Stimulated activated CD4-positive, alpha-beta T cell treated with anti-CD3 and anti-CD28 coated beads, Interleukin-15, amount 100 ng/mL, for 24 hours (primary cell): ENCODE data around the gene SLC25A13.

Source experiments
- DNase-seq: peaks from one replicate; pipeline ENCODE4 v3.0.0-alpha.2; 2020

The SLC25A13 gene

DNA sequence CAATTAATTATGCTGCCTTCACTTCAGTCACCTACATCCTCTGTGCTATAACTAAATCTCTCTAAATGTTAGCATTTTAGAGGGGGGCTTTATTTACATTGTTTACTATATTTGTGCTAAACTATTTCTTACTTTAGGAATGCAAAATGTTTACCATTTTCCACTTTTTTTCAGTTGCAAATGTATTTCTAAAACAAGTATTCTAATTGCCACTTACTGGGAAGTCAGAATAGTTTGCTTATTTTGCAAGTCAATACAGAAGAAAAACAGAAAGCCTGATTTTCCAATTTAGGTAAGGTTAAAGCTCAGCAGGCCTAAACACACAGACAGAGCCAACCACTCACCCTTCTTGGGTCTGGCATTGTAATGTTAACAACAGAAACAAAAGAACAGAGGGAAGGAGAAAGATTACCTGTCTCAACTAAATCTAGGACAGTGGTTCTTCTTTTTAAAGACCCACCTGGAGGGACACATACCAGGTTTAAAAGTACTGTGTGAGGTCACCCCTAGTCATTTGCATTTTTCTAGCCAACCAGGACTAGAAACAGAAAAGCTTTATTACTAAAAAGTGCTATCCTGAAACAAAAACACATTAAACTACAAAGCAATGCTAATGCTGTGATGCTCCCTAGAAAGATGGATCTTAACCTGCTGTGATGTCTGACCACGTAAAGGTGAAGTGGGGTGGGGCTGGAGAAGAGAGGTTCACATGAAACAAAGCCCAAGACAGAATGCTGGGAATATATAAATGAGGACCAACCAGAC lies 178.2 kb downstream of the SLC25A13 start:
- no peak for DNase-seq

DNA sequence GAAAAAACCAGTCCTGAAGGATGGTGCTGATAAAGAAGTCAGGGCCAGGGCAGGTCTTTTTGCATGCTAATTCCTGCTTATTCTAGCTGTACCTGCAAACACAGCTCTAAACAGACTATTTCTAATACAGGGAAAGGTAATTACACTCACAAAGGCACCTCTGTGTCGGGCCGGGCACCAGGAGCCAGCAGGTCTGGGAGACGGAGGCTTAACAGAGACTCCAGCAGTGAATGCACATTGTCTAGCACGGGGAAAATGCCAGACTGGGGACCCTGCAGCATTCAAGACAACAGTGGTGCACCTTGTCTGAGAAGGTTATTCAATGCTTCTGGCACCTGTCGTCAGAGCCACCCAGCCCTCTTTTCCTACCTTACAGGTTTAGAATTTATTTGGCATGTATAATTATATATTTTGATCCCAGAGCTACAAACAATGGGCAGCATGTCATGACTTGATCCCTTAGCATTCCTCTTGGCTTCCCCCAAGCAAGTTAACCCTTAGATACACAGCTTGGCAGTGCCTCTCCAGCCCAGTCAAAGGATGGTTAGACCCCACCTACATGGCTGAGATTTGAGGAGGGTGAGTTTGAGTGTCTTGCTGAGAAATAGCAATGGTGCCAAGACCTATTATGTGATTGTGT lies 185.2 kb downstream of the SLC25A13 start:
- no peak for DNase-seq

DNA sequence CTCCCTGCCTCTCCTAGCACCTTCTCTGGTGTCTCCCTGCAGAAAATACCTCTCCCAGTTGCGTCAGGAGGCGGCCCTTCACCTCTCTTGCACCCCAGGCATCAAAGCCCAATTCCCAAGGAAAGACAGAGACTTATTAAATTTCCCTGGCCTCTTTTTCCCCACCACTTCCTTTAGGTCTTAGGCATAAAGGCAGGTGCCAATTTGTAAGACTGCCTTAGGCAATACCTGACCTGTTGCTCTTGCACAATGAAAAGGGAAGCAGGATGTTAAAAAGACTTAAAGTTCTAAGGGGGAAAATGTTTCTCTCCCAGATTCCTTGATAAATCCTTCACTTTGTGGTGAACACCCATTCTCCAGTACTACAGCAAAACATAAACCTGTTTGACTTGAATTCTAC lies 186.7 kb downstream of the SLC25A13 start:
- no peak for DNase-seq

DNA sequence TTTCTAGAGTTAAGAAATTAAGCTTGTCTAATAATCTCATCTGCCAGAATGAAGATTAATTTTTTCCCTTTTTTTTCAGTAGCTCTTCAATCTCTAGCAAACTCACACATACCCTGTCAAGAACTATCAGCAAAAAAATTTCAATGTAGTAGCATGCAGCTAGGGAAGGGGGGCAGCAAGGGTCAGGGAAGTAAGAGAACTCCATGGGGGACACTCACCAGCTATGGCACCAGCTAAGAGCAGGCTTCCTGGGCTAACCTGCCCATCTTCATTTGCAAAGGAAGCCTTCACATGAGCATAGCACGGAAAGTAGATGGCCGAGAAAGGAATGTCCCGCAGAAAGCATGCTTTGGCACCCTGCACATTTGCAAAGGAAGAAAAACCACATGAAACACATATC lies 190.4 kb downstream of the SLC25A13 start:
- DNase-seq: no peak

DNA sequence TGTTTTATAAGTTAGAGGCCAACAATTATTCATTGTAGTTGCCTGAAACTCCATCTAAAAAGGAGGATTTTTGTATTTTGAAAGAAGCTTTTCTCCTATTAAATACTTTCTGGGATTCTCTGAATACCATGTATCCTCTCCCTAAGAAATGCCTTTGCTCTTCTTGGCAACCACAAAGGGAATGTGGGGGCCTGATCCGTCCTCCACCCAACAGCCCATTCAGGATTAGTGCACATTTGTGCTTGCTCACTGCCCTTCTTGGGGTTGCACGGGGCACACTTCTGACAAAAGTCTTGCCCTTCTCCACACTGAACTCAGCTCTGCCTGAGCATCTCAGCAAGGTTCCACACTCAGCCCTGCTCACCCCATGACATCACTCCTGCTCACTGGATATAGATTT lies 194.2 kb downstream of the SLC25A13 start:
- DNase-seq: no peak

DNA sequence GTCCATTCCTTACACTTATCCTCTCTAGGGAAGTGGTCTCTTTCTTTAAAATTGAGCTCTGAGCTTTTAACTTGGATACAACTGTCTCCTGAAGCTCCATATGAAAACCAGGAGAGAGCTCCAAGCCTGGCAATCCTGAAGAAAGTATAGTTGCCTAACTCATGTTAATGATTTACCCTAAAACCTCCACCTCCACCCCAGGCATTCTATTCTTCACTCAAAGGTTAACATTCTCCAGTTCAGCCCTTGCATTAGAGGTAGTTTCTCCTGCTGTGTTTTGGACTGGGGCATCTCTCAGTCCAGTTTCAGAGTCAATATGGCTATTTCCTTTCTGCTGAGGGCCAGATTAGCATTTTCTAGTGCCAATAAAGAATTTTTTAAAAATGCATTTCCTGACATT lies 195.5 kb downstream of the SLC25A13 start:
- DNase-seq: no peak

DNA sequence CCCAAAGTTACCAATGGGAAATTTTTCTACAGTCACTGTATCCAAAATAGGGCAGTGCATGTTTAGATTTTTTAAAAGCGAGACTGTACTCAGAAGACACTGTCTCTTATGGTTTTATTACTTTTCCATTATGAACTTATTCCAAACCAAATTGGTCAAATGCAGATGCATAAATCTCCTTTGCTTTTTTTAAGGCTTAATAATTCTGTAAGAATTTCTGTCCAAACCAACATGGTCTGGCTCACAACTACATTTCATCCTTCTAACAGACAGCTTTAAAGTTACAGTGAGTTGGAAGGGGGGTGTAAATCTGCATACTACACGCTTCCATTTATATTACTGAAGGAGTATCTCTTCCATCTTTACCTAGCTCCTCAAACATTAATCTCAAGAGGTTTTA lies 199.2 kb downstream of the SLC25A13 start:
- DNase-seq: no peak

DNA sequence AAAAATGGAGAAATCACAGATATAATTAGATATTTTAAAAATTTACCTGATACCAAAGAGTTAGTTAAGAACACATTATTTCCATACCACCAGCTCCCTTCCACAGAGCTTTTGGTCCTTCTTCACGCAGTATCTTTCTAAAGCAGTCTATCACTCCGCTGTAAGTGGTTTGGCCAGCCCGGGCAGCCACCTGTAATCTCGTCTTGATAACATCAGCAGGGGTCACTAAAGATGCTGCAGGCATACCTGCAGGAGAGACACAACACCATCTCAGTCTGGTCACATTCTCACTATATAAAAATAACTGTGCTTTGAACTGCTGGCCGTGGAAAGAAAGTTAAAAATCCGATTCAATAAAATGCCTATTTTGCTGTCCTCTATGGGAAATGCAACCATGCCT lies 200.1 kb downstream of the SLC25A13 start:
- no peak for DNase-seq

DNA sequence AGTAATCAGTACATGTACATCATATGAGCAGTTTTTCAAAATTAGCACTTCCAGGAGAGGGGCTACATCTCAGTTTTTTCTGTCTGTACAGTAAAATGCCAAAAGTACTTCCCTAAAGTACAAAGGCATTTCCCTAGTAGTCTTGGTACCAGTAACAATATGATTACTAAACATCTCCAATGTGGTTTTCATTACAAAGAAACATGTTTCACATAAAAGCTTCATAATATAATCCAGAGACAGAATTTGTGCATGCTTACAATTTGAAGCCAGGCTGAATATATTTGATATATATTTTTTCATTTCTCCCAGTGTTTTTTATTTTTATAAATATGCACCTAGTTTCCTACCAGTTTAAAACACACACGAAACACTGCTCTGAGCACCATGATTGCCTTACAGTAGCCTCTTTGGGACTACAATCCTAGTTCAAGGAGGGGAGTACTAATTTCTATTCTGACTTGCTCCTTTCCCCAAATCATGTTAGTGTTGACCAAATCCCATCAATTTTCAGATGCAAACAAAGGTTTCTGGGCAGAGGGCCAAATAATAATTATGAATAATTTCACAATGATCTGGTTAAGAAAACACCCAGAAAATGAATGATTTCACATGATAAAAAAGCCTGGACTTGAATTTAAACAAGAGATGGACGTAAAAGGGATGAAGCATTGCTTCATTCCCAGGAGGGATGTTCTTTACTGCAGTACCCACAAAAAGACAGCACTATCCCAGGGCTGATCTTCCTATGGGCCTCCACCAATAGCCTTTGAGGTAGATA lies 201.3 kb downstream of the SLC25A13 start:
- DNase-seq: no peak

DNA sequence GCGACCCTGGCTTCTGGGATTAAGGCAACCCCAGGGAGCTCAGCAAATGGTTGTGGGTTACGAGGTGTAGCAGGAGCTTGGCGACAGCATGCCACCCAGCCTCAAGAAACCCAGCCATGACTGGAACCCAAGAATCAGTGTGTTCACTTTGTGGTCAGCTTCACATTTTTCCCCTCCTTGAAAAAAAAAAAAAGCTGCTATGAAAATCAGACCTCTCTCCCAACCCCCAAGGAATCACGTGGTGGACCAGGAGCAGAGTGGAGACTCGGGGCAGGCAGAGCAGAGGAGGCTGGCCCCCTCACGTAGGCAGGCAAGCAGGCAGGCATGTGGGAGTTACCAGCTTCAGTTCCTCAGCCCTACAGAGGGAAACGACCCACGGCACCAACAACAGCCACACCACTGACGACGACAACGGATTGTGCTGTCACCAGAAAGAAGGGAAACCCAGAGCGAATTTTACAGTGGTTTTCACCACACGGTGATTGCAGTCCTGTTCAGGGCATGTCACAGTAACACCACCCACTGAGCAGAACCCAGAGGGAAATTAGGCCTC lies 203.4 kb downstream of the SLC25A13 start:
- DNase-seq: no peak

DNA sequence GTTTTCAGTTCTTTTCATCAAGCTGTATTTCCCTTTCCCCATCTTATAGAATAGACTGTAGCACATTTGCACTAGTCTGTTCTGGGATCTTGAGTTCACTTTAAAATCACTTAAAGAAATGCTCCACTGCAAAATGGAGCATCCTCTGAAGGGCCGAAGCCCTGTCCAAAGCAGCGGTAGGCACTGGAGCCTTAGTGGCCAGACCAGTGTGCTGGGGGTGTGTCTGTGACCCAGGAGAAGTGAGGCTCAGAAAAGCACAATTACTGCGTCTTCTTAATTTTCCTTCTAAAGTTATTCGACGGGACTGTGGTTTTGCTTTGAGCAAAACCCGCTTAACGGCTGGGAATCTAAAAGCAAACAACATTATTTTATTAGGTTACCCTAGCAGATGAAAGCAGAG lies 205.7 kb downstream of the SLC25A13 start:
- no peak for DNase-seq

DNA sequence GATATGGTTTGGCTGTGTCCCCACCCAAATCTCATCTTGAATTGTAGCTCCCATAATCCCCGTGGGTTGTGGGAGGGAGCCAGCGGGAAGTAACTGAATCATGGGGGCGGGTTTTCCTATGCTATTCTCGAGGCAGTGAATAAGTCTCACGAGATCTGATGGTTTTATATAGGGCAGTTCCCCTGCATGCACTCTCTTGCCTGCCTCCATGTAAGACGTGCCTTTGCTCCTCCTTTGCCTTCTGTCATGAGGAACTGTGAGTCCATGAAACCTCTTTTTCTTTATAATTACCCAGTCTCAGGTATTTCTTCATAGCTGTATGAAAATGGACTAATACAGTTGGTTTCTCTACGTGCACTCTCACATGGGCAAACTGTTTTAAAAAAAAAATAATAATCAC lies 207.7 kb downstream of the SLC25A13 start:
- DNase-seq: no peak

DNA sequence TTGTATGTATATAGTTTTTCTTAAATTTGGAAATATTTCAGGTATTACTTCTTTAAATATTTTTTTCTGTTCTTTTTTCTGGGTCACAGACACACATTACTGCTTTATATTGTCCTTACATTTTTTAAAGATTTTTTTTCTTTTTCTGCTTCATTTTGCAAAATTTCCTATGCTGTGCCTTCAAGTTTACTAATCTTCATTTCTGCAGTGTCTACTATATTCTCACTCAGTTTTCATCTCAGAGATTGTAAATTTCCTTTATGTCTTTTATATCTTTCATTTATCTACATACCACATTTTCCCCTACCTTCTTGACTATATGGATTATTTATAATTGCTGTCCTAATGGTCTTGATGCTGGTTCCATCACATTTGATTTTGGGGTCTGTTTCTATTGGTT lies 210.5 kb downstream of the SLC25A13 start:
- no peak for DNase-seq

DNA sequence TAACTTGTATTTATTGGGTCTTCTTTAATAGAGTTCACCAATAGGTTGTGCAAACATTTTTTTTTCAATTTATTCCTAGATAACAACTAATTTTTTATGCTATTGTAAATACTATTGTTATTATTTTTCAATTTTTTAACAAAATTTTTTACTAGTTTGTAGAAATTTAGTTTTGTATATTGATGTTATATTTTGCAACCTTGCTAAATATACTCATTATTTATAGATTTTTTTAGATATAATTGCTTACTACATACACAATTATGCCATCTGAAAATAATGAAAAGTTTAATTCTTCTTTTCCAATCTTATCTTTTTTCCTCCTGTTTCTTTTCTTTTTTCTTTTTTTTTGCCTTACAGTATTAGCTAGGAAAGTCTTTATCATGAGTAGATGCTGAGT lies 216.9 kb downstream of the SLC25A13 start:
- DNase-seq: no peak

DNA sequence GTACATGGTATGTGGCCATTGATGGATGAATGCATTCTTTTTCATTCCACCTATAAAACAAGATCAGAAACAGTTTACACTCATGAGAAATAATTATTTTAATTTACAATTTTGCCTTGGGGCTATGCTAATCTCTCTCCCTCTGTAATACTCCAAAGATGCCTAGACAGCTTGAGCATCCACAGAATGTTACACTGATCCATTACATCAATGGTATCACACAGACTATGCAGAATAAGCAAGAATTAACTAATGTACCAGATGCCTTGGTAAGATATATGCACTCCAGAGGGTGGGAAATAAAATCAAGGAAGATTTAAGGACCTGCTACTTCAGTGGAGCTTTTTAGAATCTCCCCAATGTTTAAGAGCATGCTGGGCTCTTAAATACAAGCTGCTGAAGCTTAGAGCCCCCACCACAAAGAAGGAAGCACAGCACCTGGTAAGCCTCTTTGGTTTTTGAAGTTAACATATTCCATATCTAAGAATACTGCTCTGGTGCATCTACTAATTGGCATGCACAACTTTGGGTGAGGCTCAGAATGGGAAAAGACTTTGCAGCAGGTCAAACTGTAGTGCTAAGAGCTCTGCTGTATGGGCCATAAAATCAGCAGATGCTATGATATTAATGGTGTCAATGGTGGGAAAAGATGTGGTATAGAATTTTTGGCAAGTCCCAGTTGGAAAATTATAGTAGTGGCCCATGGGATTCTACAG lies 219.6 kb downstream of the SLC25A13 start:
- DNase-seq: no peak

DNA sequence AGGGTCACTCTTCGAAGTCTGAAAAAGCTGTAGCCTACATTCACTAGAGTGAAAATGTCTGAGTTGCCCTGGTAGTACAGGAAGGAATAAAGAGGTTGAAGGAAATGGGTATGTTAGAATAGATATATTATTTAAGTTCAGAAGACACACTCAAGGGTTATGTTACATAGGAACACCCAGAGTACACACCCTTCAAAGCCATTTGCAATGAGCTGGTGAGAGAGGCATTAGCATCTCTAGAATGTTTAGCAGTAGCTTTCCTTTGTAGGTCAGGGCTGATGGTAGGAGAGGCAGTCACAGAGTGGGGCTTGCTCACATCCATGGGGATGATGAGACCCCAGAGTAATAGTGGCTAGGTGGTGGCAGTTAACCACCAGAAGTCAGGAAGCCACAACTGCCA lies 221.2 kb downstream of the SLC25A13 start:
- no peak for DNase-seq

DNA sequence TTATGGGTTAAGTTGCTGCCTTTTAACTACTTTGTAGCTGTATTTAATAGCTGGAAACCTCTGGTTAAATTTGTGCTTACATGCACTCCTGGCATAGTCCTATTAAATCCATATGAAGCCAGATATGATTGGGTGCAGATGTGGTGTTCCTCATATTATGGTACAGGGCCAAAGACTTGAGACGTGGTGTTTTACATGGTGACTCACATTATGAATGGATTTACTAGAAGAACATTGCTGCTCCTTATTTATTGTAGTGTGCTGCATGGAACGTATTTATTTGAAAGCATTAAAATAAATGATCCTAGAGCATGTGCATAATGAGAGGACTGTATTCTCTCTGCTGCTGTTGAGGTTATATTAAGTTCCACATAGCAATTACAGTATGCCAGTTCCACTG lies 224.1 kb downstream of the SLC25A13 start:
- no peak for DNase-seq

DNA sequence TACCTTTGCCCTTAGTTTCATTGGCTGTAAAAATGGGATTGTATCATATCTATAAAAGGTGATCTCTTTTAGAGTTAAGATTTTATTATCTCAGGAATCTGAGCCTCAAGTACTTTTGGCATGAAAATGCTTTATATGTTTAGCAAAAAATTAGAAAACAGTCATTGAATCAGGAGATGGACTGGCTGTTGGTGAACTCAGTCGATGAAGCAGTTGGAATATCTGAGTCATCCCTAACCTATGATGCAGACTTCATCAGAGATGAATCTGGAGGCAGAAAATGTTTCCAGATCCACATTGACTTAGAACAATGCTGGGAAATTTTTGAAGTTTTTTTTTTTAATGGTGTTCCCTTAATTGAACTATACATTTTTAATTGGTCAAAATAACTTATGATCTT lies 228.5 kb downstream of the SLC25A13 start:
- no peak for DNase-seq

DNA sequence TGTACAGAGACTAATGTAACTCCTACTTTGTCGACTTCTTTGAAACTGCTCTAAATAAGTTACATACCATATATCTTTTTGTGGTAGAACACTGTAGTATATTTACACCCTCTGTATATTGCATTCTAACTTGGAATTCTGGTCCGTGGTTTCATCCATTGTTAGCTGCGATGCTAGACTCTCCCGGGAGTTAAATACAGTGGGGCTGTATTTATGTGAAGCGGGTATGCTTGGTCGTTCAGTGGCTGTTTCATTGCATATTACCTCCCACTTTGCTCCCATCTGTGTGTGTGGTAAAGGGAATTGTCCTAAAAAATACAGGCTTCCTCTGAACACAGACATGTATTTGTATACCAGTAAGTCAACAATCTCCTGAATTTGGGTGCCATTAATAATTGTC lies 231.1 kb downstream of the SLC25A13 start:
- DNase-seq: no peak

DNA sequence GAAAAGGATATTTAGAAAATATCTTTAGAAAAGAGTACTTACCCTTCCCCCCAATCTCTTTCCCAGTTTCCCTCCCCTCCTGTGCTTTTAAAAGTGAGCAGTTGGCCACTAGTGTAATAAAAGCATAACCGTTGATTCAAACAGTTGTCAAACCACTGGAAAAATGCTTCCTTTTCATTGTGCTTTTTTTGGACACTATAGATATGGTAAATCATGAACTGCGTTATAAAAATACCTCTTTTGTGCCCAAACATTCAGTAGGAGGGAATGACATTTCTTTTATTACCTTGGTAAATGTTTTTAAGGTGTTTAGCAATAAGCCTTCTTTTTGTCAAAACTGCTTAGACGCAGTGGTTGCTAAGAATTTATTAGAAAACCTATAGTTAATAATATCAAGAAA lies 232.4 kb downstream of the SLC25A13 start:
- DNase-seq: no peak

DNA sequence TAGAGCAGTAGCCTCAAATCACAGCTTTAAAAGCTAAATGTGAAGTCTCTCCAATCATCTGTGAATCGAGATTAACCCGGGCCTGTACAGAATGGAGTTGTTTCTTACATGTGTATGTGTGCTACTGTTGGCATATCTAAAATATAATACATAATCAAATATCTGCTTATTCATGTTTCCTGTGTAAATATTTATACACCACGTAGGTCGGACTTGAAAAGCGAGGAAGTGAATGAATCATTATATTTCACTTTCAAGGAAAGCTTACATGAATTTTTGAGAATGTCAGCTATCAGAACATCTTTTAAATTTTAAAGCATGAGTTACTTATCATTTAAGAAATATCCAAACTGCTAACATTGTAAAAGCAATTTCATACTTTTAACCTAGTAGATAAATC lies 233.3 kb downstream of the SLC25A13 start:
- no peak for DNase-seq

DNA sequence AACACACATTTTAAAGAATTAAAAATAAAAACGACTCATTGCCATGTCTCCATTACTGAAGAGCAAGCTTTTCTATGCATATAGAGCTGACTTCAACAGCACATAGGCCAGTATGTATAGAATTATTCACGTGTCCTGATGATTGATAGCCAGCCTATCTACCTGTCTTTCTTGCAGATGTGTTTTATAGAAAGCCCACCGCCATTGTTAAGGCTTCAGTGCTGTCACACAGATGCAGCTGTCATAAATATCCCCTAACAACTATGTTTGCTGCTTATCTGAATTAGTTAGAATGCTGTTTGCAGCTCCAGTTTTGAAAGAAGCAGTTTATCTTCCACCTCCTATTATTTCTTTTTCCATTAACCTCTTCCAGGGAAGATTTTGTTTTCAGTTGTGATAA lies 235.9 kb downstream of the SLC25A13 start:
- no peak for DNase-seq

DNA sequence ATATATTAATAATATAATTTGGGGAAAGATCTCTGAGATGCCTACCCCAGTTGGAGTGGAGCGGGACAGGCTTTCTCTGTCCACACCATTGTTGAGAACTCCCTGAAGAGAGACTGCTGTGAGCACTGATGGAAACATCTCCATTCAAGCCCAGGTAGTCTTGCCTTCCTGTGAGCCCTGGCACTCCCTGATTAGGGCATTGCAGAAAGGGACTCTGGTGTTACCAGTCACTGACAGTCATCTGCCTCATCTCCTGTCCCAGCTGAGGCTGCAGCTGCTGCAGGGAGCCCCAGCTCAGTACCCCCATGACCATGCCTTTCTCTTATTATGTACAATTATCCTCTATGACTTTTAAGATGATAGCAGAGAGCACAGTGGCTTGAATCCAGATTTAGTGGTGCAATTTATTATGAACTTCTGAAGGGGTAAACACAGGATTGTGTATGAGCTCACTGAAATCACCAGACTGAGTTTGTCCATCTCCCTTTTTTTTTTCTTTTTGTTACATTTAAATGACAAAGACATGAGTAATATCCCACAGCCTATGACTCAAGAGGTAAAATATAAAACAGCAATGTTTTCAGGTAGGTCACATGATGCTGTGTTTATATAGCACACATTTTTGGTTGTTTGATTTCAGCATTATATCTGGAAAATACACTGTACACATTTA lies 236.9 kb downstream of the SLC25A13 start:
- no peak for DNase-seq
